ENCODE data around the gene MACROD2.

The MACROD2 gene

DNA sequence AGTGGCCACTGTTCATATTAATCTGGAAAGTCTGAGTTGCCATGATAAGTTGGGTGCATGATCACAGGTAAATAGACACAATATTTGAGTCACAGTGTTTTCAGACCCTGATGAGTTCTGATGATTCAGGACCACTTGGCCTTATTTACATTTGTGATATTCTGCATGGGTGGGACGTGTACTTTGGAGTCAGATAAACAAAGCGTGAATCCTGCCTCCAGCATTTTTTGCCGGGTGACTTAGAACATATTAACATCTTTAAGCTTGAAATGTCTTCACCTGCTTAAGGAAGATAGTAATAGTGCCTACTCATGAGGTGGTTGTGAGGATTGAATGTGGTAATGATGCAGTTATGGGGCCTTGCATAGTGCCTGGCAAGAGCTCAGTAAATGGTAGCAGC is 1582.8 kb downstream of the MACROD2 start:
- DNase-seq, result no peak

DNA sequence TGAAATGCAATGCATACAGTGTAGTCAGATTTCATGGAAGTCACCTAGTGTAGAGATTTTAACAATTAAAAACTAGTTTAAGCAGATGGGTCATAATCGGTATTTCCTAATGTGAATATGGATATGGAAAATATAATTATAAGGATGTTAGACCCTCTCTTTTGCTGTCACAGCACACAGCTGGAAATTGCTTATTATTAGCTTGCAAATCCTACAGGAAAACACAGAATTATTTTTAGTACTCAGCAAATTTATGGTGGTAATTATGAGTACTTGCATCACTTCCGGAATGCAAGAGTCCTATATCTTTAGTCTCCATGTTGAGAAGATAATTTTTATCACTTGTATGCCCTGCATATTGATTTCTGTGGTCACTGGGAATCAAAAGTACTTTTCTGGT is 1584.4 kb downstream of the MACROD2 start:
- no peak for DNase-seq

DNA sequence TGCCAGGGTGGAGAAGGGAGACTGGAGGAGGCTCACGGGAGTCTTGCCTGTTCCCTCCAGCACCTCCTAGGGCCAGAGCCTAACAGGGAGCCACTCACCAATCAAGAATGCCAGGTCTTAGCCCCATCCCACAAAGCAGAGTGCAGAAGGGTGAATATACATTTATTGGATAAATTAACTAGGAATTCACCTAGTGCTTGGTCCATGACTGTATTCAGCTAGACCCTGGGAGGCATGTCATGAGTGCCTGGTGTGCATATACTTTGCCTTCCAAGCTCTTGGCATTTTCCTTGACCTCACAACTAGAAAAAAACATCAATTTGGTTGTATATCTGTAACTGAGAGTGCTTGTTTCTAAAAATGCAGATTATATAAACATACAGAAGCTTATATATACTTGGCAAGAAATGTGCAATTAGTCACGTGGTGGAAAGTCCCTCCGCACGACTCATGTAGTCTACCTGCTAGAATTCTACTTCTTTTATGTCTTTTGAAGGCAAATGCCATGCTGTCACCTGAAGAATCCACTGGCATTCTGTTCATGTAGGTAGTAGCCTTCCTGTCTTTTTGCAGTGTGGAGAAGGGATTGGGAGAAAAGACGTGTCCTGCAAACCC is 1586.9 kb downstream of the MACROD2 start:
- no peak for DNase-seq

DNA sequence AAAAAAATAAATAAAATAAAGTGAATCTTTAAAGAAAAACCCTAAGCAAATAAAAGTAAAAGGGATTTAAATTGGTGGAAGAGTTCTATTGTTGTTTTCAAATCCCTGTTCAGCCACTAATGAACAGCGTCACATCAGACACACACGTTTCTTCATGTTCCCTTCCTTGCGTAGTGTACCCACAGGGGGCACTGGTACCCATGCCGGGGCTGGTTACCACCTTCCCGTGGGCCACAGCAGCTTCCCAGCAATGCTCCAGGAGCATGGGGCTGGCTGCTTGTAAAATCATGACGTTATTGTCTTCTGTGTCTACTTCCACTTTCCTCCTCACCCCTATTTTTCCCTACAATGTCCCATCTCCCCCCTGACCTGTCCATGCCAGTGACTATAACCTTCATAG is 1589.2 kb downstream of the MACROD2 start:
- DNase-seq, result no peak

DNA sequence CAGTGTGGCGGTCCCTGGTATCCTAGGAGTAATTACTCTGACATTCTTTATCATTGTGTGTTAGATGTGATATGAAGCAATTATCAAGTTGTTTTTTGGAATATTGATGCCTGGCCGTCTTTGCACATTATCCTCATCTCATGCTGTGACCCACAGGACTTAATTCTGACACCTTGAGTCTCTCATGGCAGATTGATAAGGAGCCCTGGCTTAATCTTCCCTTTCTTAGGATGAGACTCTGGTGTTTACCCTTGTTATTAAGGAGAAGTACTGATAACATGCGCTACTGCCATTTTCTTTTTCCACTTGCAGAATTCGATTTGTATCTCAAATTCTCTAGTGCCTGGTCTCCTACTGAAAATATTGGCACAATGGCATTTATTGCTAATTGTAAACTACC is 1597.8 kb downstream of the MACROD2 start:
- DNase-seq, result no peak

DNA sequence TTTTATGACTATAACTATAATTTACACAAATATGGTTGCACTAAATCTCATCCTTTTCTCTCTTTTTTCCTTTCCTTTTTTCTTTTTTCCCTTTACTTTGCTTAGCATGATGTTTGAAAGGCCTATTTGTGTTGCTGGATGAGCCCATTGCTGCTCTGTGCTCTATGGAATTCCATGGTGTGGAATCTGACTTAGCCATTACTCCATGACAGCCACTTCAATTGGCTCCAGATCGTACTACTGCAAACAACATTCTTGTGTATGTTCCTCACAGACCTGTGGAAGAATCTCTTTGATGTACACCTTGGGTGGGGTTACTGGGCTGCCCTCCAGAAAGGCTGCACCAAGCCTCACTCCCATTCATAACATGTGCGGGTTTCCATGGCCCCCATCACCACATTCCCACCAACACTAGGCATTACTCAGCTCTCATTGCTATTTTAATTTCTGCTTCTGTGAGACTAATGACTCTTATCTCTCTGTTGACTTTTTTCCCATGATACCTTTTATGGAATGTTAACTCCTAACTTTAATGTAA is 1598.9 kb downstream of the MACROD2 start:
- DNase-seq, result no peak

DNA sequence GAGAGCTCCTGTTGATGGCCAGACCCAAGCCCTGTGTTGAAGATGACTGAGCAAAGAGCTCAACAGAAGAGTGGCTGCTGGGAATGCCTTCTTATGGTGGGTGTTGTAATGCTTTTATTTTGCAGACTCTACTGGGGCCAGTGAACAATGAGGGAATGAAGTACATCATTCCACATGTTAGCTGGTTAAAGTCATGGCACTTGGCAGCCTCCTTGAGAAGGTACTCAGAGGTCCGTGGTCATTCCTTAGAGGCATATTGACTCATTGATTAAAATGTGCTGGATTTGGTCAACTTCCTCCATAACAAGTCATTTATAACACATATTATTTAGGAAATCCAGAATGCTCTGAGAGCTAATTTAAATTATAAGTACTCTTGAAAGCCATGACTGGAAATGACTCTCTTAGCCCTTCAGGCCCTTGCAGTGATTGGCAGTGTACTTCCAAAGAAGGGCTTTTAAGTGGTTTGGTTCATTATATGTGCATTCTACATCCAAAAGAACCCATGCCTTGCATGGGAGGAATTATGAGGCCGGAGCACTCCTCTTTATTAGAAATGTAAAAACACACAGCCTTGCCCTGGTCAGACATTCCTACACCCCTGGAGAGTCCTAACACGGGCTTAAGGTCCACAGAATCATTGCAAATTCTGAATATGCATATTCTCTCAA is 1601.0 kb downstream of the MACROD2 start:
- DNase-seq, result no peak

DNA sequence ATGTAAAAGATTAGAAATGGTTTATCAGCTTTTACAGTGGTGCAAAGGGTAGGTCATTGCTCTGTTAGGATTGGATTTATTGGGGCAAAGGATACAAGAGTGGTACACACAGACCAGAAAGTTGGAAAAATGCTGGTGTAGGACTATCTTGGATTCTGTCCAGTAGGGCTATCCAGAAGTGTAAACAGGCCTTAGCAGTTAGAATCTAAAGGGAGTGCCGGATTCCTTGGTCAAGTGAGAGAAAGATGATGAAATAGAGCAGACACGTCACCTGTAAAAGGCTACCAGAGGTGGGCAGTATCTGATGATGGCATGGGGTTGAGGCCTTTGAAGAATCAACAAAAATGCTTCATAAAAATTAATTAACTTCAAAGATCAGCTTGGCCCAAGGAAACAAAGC is 1602.0 kb downstream of the MACROD2 start:
- DNase-seq, result no peak

DNA sequence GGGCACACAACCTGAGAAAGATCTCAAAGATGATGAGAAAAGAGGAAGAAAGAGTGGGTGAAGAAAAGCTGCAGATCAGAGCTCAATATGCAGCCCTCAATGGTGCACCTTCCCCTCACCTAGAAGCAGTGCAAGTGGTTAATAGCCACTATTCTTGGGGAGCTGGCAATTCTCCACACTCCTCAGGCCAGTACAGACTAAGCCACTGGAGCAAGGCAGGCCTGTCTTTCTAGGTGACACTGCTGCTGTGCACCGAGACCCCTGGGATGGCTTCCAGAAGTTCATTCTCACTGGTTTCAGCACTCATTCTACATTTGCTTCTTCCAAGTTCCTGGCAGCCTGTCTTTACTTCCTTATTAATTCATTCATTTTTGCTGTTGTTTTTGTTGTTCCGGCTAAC is 1604.6 kb downstream of the MACROD2 start:
- DNase-seq, result no peak

DNA sequence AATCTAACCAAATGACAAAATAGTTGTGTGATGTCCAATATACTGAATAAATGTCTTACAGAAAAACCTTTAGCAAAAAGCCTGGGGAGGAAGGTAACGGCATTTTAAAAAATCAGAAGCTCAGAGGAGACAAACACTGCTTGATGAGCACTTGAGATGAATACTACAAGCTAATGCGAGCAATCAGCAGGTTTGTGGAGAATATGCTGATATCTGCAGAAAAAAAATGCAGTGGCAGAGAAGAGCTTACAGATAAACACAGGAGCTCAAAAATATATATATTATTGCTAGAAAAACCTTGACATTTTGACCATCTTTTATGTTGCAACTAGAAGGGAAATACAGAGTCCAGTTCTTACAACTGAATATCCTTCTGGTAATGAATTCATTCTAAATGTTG is 1605.2 kb downstream of the MACROD2 start:
- no peak for DNase-seq

DNA sequence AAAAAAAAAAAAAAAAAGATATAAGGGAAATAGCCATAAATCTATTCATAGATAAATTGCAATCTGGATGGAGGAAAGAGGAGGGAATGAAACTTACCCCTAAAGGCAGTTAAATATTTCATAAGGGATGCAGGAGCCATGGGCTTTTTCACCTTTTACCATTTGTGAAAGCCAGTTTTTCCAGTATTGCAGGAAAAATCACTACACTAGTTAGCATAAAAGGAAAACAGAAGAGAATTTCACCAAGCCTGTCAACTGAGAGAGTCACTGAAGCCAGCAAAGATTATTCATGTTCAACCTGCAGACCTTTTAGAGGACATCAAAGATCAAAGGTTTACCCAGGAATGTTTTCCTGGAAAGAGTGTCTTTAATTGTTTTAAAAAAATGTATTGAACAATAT is 1608.2 kb downstream of the MACROD2 start:
- no peak for DNase-seq

DNA sequence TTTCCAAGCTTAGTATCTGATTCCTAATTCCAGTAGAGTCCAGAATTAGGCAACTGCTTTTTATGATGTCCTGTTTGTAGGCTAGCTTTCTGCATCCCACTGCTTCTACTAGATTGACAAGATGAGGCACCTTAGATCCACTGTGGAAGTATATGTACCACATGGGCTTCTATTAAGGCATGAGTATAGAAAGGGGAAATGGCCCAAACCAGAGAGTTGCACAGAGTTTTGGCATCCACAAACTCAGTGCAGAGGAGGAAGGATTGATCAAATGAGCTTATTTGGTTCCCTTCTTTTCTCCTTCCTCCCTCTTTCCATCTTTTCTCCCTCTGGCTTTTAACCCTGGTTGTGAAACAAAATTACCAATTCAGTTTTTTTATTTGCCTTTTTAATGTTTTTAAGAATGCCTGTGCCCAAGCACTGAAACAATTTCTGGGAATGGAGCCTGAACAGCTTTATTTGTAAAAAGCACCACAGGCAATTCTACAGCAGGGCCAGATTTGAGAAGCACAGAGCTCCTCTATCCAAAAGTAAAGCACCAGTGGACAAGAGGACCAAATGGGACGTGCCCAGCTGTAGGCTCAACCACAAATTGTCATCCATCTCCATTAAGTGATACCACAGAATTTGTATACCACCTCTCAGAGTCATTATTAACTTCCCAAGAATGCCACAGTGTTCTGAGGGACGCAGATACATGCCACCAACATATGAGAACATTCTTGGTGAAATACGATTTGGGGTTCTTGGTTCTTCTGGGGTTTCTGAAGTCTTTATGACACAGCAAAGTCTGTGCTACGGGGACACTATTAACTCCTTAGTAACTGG is 1608.9 kb downstream of the MACROD2 start:
- DNase-seq, result no peak

DNA sequence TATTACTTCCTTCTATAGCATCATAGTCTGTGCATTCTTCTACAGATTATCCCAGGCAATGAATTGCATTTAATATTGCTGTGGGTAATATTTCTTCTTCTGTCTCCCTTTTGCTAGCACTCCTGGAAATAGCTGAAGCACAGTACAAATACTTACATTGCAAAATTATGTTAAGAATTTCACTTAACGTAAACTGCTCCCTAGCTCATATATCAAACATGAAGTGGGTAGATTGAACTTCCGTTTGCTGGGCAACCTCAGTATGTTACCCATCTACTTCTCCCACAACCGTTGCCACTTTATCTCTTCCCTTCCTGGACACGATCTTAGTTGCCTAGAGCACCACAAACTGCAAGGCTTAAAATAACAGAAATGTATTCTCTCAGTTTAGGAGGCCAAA is 1614.6 kb downstream of the MACROD2 start:
- DNase-seq, result no peak

DNA sequence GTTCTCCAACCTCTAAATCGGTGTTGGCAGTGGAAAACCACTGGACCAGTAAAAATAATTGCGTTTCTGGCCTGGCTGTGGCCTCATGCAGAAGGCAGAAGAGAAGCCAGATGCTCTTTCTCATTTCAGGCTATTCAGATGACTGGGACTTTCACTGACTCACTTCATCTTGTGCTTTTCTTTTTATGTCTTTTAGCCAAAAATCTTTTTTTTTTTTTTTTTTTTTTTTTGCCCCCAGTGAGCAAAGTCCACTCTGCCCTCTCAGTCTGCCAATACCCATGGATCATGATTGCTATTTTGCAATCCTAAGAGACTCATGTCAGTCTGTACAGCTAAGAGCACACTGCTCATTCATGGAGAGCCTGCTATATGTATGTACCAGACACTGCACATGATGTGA is 1615.5 kb downstream of the MACROD2 start:
- DNase-seq, result no peak

DNA sequence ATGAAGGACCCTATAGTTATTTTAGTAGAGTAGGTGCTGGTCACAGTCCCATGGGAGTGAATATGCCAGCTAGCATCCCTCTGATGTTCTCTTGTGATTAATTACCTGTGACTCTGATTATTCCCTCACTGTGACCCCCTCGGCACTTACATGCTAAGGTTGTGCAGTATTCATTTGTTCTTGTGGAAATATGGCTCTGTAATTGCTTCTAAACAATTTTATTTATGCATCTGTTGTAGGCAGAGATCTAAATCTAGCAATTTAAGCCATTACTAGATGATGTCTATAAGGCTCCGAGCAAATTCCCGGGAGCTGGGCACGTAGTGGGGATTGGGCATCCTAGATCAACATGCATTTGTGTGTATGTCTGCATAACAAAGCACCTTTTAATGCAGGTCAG is 1616.2 kb downstream of the MACROD2 start:
- DNase-seq, result no peak

DNA sequence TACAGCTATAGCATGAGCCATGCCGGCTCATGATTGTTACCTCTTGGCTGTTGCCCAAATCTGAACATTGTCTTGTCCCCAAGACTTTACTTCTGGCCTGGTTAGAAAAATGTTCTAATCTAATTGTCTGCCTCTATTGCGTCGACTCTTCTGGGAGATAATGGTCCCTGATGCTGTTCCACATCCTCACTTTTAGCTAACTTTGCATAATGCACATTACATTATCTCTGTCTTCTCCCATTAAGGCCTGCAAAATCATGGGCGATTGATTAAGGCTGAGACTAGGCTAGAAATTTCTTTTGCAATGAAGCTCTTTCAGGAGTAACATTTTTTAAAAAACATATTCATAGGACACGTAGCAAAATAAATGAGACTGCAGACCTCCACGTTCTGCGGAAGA is 1616.9 kb downstream of the MACROD2 start:
- no peak for DNase-seq

DNA sequence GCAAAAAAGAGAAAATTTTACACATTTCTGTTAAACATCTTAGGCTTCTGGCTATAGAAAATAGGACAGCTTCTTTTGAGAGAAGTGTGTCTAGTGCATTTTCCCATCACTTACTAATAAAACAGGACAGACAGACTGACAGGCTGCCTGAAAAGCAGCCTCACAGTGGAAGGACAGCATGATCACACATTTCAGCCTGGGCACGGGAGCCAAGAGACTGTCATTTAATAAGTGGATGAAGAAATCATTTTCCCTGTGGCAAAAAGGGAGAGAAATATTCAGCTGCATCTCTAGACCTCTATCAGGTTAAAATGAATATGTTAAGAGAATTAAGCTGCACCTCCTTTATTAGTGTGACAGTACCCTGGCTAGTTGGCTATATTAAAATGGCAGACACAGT is 1617.5 kb downstream of the MACROD2 start:
- DNase-seq, result no peak

DNA sequence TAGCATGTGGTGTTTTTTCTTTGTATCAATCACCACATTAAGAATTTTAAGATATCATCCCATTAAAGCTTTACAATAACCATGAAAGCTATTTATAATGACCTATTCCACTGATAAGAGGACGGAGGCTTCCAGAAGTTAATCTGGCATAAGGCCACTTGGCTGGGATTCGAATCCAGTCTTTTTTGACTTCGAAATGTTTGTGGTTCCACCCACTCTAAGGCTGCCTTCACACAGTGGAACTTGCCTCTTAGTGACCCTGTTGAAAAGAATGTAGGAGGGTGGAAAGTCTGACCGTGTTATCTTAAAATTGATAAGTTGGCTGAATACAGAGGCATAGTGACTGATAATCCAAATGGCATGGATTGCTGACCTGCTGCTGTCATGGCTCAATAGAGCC is 1618.2 kb downstream of the MACROD2 start:
- no peak for DNase-seq

DNA sequence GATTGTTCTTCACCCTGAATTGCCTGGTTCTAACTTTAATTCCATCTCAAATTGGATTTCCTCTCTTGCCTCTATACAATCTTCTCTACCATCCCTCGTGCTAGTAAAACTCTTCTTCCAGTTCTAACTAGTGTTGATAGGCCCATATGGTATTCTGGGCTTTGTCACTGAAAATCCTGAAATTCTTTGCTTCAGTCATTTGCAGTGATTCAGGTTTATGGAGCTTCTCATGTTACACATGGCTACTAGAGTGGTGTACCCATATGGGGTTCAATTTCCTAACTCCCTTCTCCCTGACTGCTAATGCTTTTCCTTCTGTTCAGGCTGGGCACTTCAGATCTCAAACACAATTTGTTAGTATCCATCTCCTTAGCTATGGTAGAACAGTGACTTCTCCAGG is 1621.3 kb downstream of the MACROD2 start:
- no peak for DNase-seq

DNA sequence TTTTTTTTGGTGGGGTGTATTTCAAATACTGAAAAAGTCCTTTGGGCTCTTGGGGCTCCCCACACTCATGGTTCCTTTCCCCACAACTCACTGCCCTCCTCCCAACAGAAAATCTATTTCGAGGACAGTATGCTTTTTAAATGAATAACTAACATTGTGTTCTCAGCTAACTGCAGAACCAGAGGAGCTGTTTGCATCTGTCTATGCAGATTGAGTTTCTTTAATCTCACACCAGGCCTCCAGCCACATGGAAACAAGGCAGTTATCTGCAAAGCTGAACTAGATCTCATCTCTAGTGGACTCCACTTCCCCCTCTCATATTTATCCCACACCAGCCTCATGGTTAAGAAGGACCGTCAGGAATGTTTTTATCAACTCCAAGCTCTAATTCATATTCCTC is 1622.8 kb downstream of the MACROD2 start:
- DNase-seq, result no peak

DNA sequence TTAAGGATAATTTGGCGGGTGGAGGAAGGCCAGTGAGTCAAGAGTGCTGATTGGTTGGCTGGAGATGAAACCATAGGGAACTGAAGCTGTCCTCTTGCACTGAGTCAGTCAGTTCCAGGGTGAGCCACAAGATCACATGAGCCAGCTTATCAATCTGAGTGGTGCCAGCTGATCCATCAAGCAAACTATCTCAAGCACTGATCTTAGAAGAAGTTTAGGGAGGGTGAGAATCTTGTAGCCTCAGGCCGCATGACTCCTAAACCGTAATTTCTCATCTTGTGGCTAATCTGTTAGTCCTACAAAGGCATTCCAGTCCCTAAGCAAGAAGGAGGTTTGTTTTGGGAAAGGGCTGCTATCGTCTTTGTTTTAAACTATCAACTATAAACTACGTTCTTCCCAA is 1623.6 kb downstream of the MACROD2 start:
- no peak for DNase-seq

DNA sequence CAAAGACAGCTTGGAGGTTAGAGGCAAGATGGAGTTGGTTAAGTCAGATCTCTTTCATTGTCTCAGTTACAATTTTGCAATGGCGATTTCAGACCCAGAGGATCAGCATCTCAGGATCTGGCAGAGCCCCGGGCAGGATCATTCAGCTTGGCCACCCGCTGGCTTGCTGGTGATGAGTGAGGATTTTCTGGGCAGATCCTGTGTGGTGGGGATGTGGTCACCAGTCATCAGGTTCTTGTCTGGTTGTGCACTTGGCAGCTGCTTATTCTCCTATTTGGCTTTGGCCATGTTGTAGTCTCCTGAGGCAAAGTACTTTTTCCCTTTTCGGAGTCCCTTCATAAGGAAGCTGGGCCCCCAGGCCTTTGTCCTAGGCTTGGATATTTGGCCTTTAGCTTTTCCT is 1624.0 kb downstream of the MACROD2 start:
- no peak for DNase-seq

DNA sequence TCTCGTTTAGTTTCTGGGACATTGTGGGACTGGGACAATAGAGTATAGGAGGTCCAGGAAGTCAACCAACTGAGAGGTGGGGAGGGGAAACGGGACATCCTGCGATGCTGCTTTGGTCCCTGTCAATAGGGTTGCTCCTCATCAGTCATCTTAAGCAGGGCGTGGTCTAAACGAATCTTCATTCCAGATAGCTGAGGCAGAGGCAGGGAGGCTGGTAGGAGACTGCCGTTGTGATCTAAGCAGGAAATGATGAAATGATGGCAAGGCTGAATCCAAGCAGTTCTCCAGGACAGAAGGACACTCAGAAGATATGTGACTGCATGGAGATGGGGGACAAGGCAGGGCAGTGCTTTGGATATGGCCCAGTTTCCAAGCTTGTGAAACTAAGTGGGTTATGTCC is 1624.5 kb downstream of the MACROD2 start:
- no peak for DNase-seq

DNA sequence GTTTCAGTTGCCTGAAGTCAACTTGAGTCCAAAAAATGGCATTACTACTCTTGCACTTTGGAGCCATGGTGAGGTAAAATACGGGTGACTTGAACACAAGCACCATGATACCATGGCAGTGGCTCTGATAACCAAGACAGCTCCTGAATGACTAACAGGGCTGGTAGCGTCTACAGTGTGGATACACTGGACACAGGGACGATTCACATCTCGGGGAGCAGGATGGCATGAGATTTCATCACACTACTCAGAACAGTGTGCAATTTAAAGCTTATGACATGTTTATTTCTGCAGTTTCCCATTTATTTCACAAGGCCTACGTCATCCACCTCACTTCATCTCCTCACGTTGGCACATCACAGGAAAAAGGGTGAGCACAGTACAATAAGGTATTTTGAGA is 1627.1 kb downstream of the MACROD2 start:
- DNase-seq, result no peak
